ENCODE data around the gene TSPO.

DNA sequence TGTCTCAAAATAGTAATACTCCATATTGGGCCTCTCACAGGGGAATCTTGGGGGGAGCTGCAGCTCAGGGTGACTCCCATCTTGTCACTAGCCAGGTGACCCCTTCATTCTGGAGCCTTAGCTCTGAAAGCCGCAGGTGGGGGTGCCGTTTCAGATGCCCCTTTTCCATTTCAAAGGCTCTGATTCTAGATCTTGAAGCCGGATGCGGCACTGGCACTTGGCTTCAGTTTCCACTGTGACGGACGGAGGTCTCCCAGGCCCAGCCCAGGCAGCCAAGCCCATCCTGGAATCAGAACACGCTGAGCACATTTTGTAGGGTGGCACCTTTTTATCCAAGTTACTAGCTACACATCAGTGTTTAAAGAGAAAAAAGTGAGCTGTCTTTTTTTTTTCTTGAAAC is 34.4 kb upstream of the TSPO start:
- TF ChIP-seq EZH2 (IDR thresholded peaks at IDR 0.05; ENCODE audit: insufficient read depth, poor library complexity, severe bottlenecking) (no peak), EZH2phosphoT487 (IDR thresholded peaks at IDR 0.05; ENCODE audit: insufficient read depth, low read depth) (no peak)

All from GM23248 (cell line).